Stimulated activated CD4-positive, alpha-beta T cell treated with anti-CD3 and anti-CD28 coated beads, Interleukin-15, amount 100 ng/mL, for 1 hour (primary cell): ENCODE data around the gene FOXJ1.

Experiments used
- DNase-seq, 2 donors: peaks; one replicate each; pipeline ENCODE4 v3.0.0-alpha.2; 2020; ENCODE audit warnings: low read depth in 1 of 2, low spot score in 1 of 2

FOXJ1 gene

DNA sequence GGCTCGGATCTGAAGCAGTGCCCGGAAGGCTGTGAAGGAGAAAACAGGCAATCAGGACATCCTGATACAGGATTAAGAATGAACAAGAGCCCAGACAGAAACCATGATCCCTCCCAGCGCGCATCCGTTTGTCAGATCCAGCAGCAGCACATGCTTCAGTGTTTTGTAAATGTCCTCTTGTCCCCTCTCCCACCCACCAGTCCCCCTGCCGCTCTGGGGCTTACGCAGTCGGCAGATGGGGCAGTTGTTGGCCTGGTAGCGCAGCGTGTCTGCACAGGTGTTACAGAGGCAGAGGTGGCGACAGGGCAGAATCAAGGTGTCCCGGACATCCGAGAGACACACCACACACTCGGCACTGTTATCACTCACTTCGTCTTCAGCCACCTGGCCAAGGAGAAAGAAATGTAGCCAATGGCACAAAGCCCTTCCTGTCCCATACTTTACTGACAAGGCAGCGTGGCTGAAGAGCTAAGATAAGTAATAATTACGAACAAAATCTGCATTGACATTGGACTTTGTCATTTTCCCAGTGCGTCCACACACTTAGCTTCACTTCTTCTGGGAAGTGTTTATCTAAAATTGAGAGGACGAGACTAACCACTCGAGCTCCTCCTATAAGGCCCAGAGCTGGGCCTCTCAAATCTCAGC lies 20.7 kb upstream of the FOXJ1 start:
- DNase-seq, result no peak

DNA sequence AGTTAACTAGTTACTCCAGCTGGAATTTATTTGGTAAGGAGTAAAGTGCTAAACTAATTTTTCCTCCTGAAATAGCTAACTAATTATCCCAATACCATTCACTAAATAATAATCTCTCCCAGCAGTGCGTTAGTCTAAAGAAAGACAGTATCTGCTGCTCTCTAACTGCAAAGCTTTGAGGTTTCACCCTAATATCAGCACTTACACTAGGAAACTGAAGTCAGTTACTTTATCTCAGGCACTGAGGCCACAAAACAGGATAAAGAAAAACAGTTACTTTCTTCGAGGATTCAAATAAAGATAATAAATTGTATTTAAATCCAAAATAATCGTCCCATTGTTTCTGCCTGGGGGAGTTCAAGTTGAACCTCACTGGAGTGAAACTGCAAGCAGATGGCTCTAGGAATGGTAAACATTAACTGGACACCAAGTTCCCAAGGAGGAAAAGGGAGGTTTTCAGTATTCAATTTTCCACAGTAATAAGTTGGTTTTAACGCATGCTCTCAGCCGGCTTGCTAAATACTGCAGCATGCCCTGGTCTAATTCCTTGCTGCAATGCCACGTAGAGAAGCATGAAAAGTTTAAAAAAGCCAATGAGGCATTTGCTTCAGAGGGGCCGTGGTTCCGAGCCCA lies 20.0 kb upstream of the FOXJ1 start:
- DNase-seq, result no peak

DNA sequence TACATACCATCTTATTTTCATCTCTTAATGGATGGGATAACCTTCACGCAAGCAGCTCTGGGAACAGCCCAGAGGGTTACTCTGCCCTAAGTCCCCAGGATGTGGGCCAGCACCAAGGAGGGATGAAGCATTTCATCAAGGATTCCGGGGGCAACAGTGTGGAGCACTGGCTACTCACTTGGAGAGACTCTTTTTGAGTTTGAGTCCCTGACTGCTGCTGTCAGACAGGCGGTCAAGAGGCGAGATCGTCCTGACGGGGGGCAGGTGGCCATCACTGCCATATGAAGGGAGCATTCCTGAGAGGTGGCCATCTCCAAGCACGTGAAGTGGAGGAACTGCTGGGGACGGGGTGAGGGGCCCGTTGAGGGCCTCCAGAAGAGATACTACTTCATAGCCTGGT lies 18.1 kb upstream of the FOXJ1 start:
- no peak for DNase-seq

DNA sequence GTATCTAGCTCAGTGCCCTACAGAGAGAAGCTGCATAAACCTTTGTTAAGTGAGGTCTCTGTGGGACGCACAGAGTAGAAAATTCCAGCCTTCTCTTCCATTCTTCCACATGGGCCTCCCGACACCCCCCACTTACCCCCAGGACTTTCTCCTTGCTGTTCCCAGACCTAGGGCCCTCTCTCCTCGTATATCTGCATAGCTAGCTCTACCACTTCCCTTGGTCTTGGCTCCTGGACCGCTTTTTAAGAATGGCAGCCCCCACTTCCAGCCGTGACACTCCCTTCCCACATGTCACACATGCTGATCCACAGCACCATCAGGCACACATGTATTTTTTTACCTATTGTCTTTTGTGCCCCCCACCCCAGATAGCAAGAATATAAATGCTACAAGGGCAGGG lies 16.7 kb upstream of the FOXJ1 start:
- DNase-seq, result no peak

DNA sequence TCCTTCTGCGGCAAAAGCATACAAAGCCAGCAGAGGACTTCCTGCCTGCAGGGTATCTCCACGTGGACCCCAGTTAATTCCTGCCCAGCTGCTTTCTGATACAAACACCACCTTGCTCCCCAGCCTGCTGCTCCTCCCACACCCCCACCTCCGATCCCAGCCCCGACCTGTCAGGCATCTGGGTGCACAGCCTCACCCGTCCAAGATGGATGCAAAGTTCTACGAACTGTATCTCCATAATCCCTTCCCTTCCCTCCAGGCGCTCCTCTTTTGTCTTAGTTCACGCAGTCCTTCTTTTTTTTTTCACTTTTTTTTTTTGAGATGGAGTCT lies 15.6 kb upstream of the FOXJ1 start:
- DNase-seq, result no peak

DNA sequence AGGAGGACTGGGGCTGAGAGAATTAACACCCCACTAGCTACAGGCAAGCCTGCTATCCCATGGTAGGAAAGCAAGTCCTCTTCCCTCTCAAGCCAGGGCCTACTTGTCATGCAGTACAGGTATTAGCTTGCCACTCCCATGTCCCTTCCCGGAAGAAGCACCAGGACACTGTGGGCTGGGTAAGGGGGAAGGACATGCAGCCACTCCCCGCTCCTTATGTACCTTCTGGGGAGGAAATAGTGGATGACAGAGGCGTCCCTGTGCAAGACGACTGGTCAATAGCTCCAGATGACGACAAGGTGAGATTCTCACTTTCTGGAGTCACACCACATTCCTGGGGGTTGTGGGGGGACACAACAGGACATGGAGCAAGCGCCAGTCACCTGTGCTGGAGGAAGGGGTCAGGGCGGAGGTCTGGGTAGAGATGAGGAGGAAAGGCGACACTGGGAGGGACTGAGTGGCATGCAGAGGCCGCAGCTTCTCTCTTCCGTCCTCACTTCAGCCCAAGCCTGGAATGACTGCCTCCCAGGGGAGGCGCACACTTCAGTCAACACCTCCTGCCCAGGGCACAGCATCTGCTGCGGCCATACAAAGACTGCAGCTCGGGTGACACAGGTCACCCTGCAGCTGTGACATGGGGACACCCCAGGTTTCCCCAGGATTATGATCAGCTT lies 15.1 kb upstream of the FOXJ1 start:
- DNase-seq, result no peak

DNA sequence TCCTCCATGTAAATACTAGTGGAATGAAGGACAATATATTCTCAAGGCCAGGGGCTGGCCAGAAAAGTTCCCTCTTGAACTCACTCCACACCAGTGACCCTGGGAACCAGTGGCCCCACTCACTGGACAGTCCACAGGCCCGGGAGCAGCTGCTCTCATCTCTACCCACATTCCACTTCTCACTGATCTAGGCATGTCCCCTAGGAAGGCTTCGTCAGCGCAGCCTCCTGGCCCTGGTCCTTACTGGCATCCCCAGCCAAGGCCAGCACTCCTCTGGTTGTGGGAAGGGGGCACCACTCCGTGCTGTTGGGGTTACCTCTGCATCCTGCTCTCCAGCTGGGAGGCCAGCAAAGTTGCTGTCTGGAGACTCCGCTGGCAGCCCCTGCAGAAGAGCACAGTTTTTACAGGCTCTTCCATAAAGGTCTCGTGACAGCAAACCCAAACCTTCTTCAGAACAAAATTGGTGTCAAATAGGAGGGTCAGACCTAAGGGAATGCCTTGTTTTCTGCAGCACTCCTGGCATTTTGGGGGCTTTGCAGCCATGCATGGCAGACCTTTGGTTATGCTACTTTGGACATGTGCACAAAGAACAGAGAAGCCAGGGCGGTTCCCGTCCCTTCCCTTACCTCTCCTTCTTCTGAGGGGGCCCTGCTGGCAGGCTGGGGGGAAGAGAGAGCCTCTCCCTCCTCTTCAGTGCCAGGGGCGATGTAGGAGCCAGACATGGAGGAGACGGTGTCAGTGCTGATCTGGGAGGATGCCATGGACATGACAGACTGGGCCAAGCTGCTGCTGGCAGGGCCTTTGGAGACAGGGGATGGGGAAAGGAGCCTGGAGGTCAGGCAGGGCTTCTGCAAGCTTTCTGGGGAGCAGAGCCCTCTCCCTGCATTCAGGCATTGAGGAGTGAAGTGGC lies 14.1 kb upstream of the FOXJ1 start:
- no peak for DNase-seq

DNA sequence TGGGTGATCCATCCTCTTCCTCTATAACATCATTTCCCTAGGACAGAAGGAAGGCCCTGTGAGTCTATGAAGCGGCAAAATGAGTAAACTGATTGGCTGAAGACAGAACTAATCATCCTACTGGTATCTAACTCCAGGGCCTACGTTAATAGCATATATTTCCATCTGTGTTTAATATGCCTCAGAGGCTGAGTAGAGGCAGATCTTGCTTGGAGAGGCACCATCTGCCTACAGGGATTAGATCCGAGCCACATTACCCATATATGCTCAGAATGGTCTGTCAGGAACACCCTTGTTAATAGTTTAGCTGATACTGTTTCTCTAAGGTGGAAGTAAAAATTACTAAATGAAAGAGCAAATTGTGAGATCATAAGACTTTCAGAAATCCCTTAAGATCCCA lies 13.2 kb upstream of the FOXJ1 start:
- no peak for DNase-seq

DNA sequence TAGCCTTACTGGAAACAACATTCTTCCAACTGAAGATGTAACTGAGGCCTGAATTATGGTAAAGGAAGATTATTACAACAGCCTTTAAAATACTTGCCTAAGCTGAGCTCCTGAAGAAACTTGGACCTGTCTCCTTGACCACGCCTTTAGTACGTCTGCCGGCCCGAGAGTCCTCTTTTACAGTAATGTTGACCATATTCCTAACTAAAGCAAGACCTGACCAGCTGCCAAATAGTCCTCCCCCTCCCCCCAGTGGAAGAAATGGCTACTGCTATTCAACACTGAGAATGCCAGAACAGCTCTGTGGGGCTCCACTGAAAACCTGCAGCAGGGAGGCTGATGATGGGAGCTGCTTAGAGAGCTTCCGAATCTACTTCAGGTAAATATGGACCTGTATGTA lies 12.6 kb upstream of the FOXJ1 start:
- no peak for DNase-seq

DNA sequence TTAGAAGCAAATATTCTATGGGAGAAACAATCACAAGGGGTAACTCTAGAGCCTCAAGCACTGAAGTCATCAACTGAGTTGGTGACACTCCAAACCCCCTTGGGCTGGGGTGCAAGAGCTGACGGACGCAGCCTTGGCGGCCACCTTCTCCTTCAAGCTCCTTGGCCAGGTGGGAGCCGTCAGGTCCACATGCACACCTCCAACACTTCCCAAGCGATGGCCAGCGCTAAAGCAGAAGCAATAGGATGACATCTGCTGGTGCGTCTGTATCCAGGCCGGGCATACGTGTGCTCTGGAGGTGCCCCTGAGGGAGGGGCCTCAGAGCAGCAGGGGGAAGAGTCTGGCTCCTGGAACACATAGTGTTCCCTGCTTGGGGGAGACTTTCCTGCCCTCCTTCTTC lies 12.2 kb upstream of the FOXJ1 start:
- no peak for DNase-seq

DNA sequence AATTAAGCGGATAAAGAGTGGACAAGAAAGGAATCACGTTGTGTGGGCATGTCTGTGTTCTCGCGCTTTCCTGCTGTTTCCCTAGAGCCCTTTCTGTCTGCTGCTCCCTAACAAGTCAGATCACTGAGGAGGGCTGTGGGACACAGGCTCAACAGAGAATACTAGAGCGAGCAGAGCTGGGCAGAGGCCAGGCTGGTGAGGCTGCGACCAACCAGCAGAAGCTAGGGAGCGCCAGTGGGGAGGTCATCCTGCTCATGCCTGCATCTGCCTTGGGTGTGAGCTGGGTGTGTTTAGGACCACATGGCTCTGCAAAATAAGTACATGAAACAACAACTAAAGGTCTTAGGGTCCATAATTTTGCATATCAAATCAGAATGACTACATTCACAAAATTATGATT lies 11.5 kb upstream of the FOXJ1 start:
- no peak for DNase-seq

DNA sequence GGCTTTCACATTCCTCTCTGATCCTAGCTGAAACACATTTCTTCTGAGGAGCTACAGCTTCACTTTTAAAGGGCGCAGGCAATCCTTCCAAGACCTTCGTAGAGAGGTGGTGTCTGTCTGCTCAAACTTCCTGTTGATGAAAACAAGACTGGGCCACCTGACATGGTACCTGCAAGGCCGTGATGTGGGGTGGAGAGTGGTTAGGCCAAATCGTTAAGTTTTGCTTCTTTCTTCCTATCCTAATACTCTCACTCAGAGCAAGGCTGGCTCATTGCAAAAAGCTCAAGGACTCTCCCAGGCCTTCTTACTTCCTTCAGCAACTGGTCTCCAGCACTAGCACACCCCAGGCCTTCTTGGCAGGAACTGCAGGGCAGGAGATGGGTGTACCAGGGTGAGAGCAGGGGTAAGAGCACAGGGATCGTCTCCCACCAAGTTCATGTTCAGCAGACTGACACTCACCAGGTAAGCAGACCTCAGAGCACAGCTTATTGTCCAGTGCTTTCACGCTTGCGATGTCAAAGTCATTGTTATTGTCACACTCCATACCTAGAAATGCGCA lies 10.9 kb upstream of the FOXJ1 start:
- DNase-seq, result no peak

DNA sequence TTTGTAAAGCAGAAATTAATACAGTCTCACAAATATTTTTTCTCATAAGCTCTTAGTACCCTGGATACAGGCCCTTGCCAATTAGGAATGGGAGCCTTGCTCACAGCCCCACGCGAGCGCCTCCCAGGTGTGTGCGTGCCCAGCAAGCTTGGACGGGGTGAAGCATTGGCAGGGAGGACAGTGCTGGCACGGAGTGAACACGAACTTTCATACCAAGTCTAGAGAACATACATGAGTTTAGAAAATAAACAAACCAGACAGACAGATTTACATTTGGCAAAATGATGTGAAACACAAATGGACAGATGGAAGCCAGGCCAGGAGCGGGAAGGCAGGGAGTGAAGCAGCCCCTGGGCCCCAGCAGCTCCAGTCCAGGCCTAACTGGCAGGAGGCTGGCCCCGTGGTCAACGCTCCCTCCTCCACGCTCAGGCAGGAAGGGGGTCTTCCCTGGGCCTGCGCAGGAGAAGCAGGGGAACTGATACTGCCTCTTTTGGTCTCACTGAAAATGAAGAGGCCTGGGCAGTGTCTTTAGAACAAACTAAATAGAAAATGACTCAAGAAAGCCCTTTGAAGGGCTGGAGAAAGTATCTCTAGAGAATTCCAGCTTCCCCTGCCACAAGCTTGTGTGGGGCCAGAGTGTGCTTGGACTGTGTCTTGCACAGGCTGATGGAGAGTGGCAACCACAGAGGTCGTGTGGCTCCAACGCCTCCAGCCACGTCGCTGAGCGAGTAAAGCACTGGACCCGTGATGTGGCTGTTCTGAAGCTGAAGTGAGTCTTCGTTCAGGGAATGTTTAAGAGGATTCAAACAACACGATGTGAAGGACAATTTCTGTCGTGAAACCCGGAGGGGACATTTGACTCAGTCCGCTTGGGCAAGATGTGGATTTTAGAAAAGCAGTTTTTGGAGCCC lies 9.9 kb upstream of the FOXJ1 start:
- no peak for DNase-seq

DNA sequence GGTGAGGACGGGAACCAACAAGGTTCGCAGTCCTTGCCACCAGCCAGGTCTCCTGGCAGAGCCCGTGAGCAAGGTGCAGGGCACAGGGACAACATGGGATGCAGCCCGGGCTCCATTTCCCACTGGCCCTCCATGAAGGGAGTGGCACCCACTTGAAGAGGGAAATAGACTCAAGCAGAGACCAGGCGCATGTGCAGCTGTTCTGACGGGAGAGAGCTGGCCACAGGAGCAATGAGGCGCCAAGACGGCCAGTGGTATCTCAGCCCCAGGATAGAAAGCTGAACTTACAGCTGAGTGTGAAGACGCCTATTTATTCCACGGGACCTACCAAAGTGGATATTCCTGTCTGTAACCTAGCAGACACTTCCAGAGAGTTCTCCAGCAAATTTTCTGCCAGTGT lies 8.2 kb upstream of the FOXJ1 start:
- DNase-seq, result no peak

DNA sequence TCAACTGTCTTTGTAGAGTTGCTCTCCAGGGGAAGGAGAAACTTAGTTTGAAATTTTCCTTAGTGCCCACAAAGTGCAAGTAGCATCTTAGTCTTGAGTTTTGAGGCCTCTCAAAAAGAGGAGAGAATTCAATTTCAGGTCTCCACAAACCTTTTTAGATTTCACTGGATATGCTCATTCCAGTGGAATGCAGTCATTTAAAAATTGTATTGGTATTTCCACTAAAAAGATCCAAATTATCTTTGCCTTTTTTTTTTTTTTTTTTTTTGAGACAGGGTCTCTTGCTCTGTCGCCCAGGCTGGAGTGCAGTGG lies 6.9 kb upstream of the FOXJ1 start:
- no peak for DNase-seq

DNA sequence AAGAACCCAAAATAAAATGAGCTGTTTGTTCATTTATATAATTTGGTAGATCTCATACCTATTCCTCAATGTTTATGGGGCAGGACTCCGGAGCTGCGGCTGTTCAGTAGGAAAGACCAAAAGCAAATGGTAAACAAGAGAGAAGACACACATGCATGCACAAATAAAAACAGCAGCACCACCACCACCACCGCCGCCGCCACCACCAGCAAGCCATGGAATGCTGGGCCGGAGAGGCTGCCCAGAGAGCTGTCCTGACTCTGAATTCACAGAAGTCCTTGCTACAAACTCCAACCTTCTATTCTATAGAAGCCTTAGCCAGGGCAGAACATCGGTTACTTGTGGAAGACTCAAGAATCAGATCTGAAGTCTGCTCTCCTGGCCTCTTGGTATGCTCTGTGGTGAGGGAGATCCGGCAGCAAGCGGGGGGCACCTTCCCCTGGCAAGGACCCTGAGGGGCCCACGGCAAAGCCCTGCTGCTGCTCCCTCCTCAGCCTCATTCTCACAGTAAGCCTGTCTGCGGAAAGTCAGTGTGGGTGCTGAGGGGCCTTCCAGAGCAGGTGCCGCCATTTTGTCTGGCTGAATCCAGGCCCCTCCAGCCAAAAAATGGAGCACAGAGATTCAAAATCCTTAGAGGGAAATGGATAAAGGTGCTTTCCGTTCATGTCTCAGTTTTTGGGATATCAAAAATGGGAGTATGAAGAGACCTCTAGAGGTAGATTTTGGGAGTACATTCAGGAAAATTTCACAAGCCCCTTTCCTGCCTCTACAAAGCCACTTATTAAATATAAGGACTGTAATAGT lies 6.4 kb upstream of the FOXJ1 start:
- no peak for DNase-seq

DNA sequence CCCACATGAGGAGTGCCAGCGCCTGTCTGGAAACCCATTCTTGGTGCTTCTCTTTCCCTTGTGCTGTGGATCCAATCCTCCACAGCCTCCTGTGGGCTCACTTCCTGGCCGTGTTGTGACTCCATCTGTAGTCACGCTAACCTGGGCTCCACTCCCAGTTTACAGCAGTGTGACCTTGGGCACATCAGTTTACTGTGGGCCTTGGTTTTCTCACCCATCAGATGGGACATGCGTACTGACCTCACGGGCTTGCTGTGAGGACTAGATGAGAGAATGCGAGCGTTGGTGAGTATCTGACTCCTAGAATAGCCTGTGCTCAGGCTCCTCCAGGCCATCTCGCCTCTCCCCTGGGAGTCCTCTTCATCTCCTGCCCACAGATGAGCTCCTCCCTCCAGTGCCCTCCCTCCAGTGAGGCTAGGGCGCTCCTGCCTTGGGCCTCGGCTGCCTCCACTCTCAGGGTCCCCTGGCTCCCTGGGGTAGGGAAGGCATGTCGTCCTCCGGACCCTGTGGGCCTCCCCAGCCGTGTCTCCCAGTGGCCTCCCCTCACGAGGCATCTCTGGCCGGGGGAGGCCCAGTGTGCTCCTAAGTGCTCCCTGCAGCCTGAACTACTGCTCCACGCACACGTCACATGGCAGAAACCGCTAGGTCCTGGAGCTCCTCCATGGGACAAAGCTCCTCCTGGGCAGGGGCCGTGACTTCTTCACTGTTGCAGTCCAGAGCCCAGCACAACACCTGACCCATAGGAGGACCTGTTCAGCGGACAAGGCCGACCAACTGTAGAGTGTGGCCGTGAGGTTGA lies 5.2 kb upstream of the FOXJ1 start:
- DNase-seq, result no peak

DNA sequence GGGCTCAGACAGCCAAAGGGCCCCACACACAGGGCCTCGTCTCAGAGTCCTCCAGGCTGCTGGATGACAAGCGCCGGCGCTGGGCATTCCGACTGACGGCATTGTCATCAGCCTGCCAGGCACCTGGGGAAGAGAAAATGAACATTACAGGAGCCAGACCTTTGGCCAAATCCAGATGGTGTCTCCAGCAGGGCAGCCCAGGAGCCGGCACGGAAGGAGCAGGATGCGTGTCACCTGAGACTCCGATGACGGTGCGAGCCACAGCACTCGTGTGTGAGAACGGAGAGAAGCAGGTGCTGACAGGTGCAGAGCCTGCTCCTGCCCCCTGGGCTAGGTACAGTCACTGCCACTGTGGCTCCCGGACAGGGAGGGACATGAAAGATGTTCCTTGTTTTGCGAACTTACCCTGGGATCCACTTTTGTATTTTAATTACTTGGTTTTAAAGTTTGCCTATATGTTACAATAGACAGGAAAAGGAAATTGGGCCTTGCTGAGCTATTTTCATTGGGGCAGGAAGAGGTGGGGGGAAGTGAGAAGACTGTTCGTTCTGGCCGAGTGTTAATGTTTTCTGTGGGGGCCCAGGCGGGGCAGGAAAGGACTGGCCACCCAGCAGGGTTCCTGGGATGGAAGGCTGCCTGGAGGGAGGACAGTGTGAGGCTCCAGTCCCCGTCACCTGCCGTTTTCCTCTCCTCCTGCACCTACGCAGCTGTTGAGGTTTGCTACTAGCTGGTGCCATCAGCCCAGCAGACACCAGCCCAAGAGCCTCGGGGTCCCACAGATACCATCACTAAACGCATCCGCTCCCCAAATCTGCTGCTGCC lies 4.4 kb upstream of the FOXJ1 start:
- DNase-seq, result no peak
